HepG2 (cell line): Measurements from ENCODE around the gene PDGFRB. TPM values are rescaled to one million over a fixed set of nuclear protein-coding genes. Genes with fewer than 3 reads are reported as not detected.

Source experiments
- ATAC-seq: fragments of 200-7000 bp; cut with Tn5 transposase; 3 replicates; pipeline ENCODE4 v1.9.1; 2020; ENCODE audit warnings: mild to moderate bottlenecking, moderate library complexity
- BruUV-seq: library from RNA; stranded (reverse); fragments of 400-500 nt; replicated peaks from 2 replicates; lab custom pipeline; 2021; lab: Mats Ljungman, UMichigan
- CTCF ChIA-PET: fragments of 300-600 bp; formaldehyde crosslinking; extraction: SDS; loops from one replicate; lab custom pipeline; 2021; ENCODE audit warnings: low total read pairs, inconsistent platforms, low intra/inter-chr PET ratio; lab: Yijun Ruan, JAX
- POLR2A ChIA-PET: fragments of 350-600 bp; sonication (Branson Sonifier 250); formaldehyde crosslinking; loops from one replicate; lab custom pipeline; 2020; ENCODE audit warnings: antibody characterized with exemption, inconsistent platforms; lab: Yijun Ruan, JAX
- DNase-seq: peaks from one replicate; pipeline ENCODE4 v3.0.0-alpha.2; 2015; ENCODE audit warnings: low spot score
- FAIRE-seq: peaks from 3 replicates; lab custom pipeline; 2011; peaks lifted over from hg19 to GRCh38; lab: Jason Lieb, UNC
- H2AFZ ChIP-seq: one replicate; pipeline ENCODE4 v1.6.1; 2011; ENCODE audit warnings: low read length, inconsistent platforms
- H3K27ac ChIP-seq: fragments of 300-600 bp; 3 replicates; pipeline ENCODE4 v1.8.0; 2011; ENCODE audit warnings: mixed run types, mild to moderate bottlenecking, mixed read lengths, low read length, inconsistent platforms; ENCODE audit not compliant: insufficient read depth; ENCODE audit errors: extremely low read length
- H3K27me3 ChIP-seq, 2 experiments: fragments of 200-600 bp in 1 of 2; 2 replicates in 1 of 2; 3 replicates in 1 of 2; pipeline versions ENCODE4 v1.6.0 to v1.8.0; 2011; ENCODE audit warnings: low read length in 2 of 2, mild to moderate bottlenecking in 2 of 2, moderate library complexity in 2 of 2, inconsistent platforms in 1 of 2; ENCODE audit not compliant: insufficient read depth in 2 of 2, control insufficient read depth in 1 of 2
- H3K36me3 ChIP-seq, 2 experiments: fragments of 200-600 bp in 1 of 2; replicated peaks in 1 of 2; 2 replicates in 1 of 2; 3 replicates in 1 of 2; pipeline versions ENCODE4 v1.5.1 to v1.8.0; 2011; ENCODE audit warnings: low read length in 2 of 2, inconsistent platforms in 1 of 2; ENCODE audit not compliant: insufficient read depth in 2 of 2, control insufficient read depth in 1 of 2
- H3K4me1 ChIP-seq: 2 replicates; pipeline ENCODE4 v1.5.1; 2012; ENCODE audit warnings: low read length, inconsistent platforms; ENCODE audit not compliant: insufficient read depth
- H3K4me2 ChIP-seq: 2 replicates; pipeline ENCODE4 v1.6.0; 2011; ENCODE audit warnings: low read depth, low read length, inconsistent platforms
- H3K4me3 ChIP-seq, 3 experiments: fragments of 200-600 bp in 1 of 3; sonication (generic), shearing (Covaris generic) in 1 of 3; replicated peaks in 1 of 3; 2 replicates each; pipeline ENCODE4 v1.5.1; 2011 to 2016; ENCODE audit warnings: low read length in 3 of 3, inconsistent platforms in 2 of 3, low read depth in 2 of 3, mild to moderate bottlenecking in 2 of 3, control low read depth in 1 of 3, mixed read lengths in 1 of 3; ENCODE audit not compliant: insufficient read depth in 1 of 3
- H3K79me2 ChIP-seq: one replicate; pipeline ENCODE4 v1.6.1; 2011; ENCODE audit warnings: low read length, inconsistent platforms; ENCODE audit not compliant: insufficient read depth
- H3K9ac ChIP-seq: 2 replicates; pipeline ENCODE4 v1.6.0; 2011; ENCODE audit warnings: mild to moderate bottlenecking, low read depth, low read length, inconsistent platforms; ENCODE audit not compliant: insufficient read depth
- H3K9me3 ChIP-seq: 2 replicates; pipeline ENCODE4 v1.5.1; 2012; ENCODE audit warnings: mild to moderate bottlenecking, low read length
- H4K20me1 ChIP-seq: 2 replicates; pipeline ENCODE4 v1.6.0; 2011; ENCODE audit warnings: inconsistent platforms, mild to moderate bottlenecking, low read length, moderate library complexity; ENCODE audit not compliant: insufficient read depth
- HNF1B ChIP-seq: sonication (generic); formaldehyde crosslinking; IDR thresholded peaks from 2 replicates; pipeline ENCODE4 v1.5.1; 2020; ENCODE audit warnings: mild to moderate bottlenecking, moderate library complexity, missing genetic modification reagents
- MLX ChIP-seq: IDR thresholded peaks from 2 replicates; pipeline ENCODE4 v1.6.1; 2016
- NR2C2 ChIP-seq: sonication (generic); formaldehyde crosslinking; IDR thresholded peaks from 2 replicates; pipeline ENCODE4 v1.4.0; 2020; ENCODE audit warnings: missing genetic modification reagents, mild to moderate bottlenecking, moderate library complexity, borderline replicate concordance
- ZNF121 ChIP-seq: sonication (generic); formaldehyde crosslinking; IDR thresholded peaks from 2 replicates; pipeline ENCODE4 v1.5.0; 2020; ENCODE audit warnings: mild to moderate bottlenecking, missing genetic modification reagents
- ZNF567 ChIP-seq: sonication (generic); formaldehyde crosslinking; IDR thresholded peaks from 2 replicates; pipeline ENCODE4 v1.8.1; 2023; ENCODE audit warnings: mild to moderate bottlenecking, missing genetic modification reagents, borderline replicate concordance
- ZNF574 ChIP-seq: sonication (generic); formaldehyde crosslinking; IDR thresholded peaks from 2 replicates; pipeline ENCODE4 v1.4.0; 2020; ENCODE audit warnings: missing genetic modification reagents
- ZNF607 ChIP-seq: sonication (generic); formaldehyde crosslinking; IDR thresholded peaks from 2 replicates; pipeline ENCODE4 v1.5.1; 2020; ENCODE audit warnings: missing genetic modification reagents, mild to moderate bottlenecking, borderline replicate concordance
- ZNF891 ChIP-seq: sonication (generic); formaldehyde crosslinking; IDR thresholded peaks from 2 replicates; pipeline ENCODE4 v1.5.0; 2020; ENCODE audit warnings: mild to moderate bottlenecking, missing genetic modification reagents
- WGBS: methylation state at CpG from one replicate; pipeline ENCODE4 v1.1.6; 2017; ENCODE audit warnings: low lambda C conversion rate; 5-methylcytosine and 5-hydroxymethylcytosine counted together
- in situ Hi-C: cut with HindIII; loops from 2 replicates; pipeline ENCODE4 v1.10.0; 2017; ENCODE audit warnings: low pct_unique_long_range_greater_than_20kb; ENCODE audit not compliant: extremely low pct_ligation_motif_present
- intact Hi-C: fragments of 100-400 bp; cut with micrococcal nuclease; formaldehyde crosslinking; loops from one replicate; pipeline ENCODE4 v1.10.0; 2022; ENCODE audit not compliant: unreplicated experiment
- polyA plus RNA-seq, 8 experiments: library from polyadenylated mRNA; depleted of rRNA in 3 of 8; stranded (reverse) in 7 of 8; unstranded in 1 of 8; fragments of >200 nt; fragmentation: Illumina TruSeq in 4 of 8; extraction: Trizol in 4 of 8; gene quantifications; 2 replicates each; pipeline versions ENCODE4 v1.2.1 to v1.2.3, GENCODE V29; 2011 to 2016; ENCODE audit warnings: low read depth in 4 of 8, missing spikeins in 1 of 8, mixed read lengths in 1 of 8; ENCODE audit not compliant: insufficient read depth in 1 of 8
- total RNA-seq, 5 experiments: library from RNA; depleted of rRNA; stranded (reverse); fragments of >200 nt; fragmentation: Illumina TruSeq; extraction: Trizol; gene quantifications; 2 replicates each; pipeline ENCODE4 v1.2.3, GENCODE V29; 2016; ENCODE audit warnings: low read depth in 1 of 5

PDGFRB gene
- total and polyA plus RNA-seq, 2 of the 13 experiments (the other 11 are each of a cell fraction or from before 2014, with no cell fraction given) = 4.0 to 21.0 TPM

GRCh38 chr5:150162142-150162513 lies 6.5 kb upstream of the PDGFRB start:
- H3K9ac ChIP-seq = no peak overlapping the region
- FAIRE-seq (no peak), ATAC-seq (no peak), DNase-seq (no peak)
- BruUV-seq = no TSS peak
- in situ Hi-C loops (loop anchor here (5.0 kb wide), 1 partner anchor 55 kb away; no protein-coding TSS in a partner anchor), intact Hi-C loops (loop anchor here (5.0 kb wide), 1 partner anchor 190 kb away; no protein-coding TSS in a partner anchor)
- H2AFZ ChIP-seq = no peak overlapping the region
- POLR2A ChIA-PET = interaction anchor here (0.8 to 1.2 kb wide), 2 partner anchors 24 to 25 kb away, joined by 3 to 4 read pairs; no protein-coding TSS in a partner anchor
- no peak overlapping the region for H3K27ac ChIP-seq
- no peaks in the 10 kb centered on the region for H3K9me3 ChIP-seq
- H4K20me1 ChIP-seq = no peaks in the 10 kb centered on the region
- peaks cover 71% of the 10 kb centered on the region for H3K4me1 ChIP-seq
- H3K4me3 ChIP-seq = no peak overlapping the region
- H3K4me2 ChIP-seq = peak overlapping the region; percentile 99
- H3K27me3 ChIP-seq = peaks cover 0 to 1% of the 10 kb centered on the region in 2 experiments; a peak in 2 of 5 replicates
- no peaks in the 10 kb centered on the region for H3K36me3 ChIP-seq
- no peaks in the 10 kb centered on the region for H3K79me2 ChIP-seq
- no peak for TF ChIP-seq MLX (CRISPR knock-in tag)
- TF ChIP-seq ZNF121 (CRISPR knock-in tag) = 0 out of 2 replicates have a peak, but pooled peaks have one; percentile 11
- WGBS = 62% methylated on average over 3 of the region's 3 CpGs
- CTCF ChIA-PET = interaction anchor here (1.6 to 2.8 kb wide), 4 partner anchors 13 to 94 kb away, joined by 5 to 25 read pairs (median 16); no protein-coding TSS in a partner anchor

- intact Hi-C loops = loop anchor here (1.0 to 5.0 kb wide), 4 partner anchors 18 to 191 kb away; no protein-coding TSS in a partner anchor
- 0% methylated on average over 8 of the region's 14 CpGs for WGBS
- ATAC-seq (peak; percentile 88), FAIRE-seq (peak; percentile 56), DNase-seq (peak; percentile 69)
- peaks cover 71% of the 10 kb centered on the region for H3K4me1 ChIP-seq
- H3K27ac ChIP-seq = no peak overlapping the region
- H3K4me3 ChIP-seq = peak overlapping the region; percentile 29 to 73 (median 34); a peak in 5 of 6 replicates
- H3K27me3 ChIP-seq = peaks cover 1 to 2% of the 10 kb centered on the region in 2 experiments; a peak in 3 of 5 replicates
- no TSS peak for BruUV-seq
- H2AFZ ChIP-seq = peak overlapping the region; percentile 97
- CTCF ChIA-PET = interaction anchor here (0.8 to 2.8 kb wide), 5 partner anchors 14 to 94 kb away, joined by 3 to 25 read pairs (median 9); no protein-coding TSS in a partner anchor
- no peaks in the 10 kb centered on the region for H3K36me3 ChIP-seq
- no peaks in the 10 kb centered on the region for H3K9me3 ChIP-seq
- POLR2A ChIA-PET = interaction anchor here (0.8 to 1.2 kb wide), 2 partner anchors 23 to 24 kb away, joined by 3 to 4 read pairs; no protein-coding TSS in a partner anchor
- no peaks in the 10 kb centered on the region for H3K79me2 ChIP-seq
- in situ Hi-C loops = loop anchor here (5.0 kb wide), 1 partner anchor 56 kb away; no protein-coding TSS in a partner anchor
- H4K20me1 ChIP-seq = no peaks in the 10 kb centered on the region
- H3K9ac ChIP-seq = peak overlapping the region; percentile 52; the same call in 1 of the 2 replicates
- H3K4me2 ChIP-seq = peak overlapping the region; percentile 99
- TF ChIP-seq HNF1B = peak; percentile 50; the same call in 1 of the 2 replicates
- 0 out of 2 replicates have a peak, but pooled peaks have one; percentile 30 for TF ChIP-seq ZNF891 (CRISPR knock-in tag)
- TF ChIP-seq NR2C2 (CRISPR knock-in tag) = peak; percentile 32; the same call in 1 of the 2 replicates
- peak; percentile 52; the same call in 1 of the 2 replicates for TF ChIP-seq ZNF607 (CRISPR knock-in tag)
- TF ChIP-seq ZNF574 = no peak
- TF ChIP-seq ZNF567 (CRISPR knock-in tag) = no peak
Observed at GRCh38 chr5:150161242-150162141, 5.8 kb upstream of the PDGFRB start.
